Endothelial cell (in vitro differentiated cells): ENCODE measurements around the gene MRPL17. TPM values are rescaled to one million over a fixed set of nuclear protein-coding genes. Genes with fewer than 3 reads are reported as not detected.

ENCODE experiments used
- DNase-seq: peaks from one replicate; pipeline ENCODE4 v3.0.0; 2021; ENCODE audit warnings: low spot score
- H3K27ac Mint-ChIP-seq: one replicate; pipeline ENCODE4 v1.8.0; 2021; ENCODE audit warnings: mixed read lengths, inconsistent platforms; ENCODE audit not compliant: unreplicated experiment
- H3K27me3 Mint-ChIP-seq: one replicate; pipeline ENCODE4 v1.8.0; 2021; ENCODE audit warnings: mild to moderate bottlenecking, moderate library complexity, mixed read lengths, inconsistent platforms; ENCODE audit not compliant: unreplicated experiment
- H3K36me3 Mint-ChIP-seq: one replicate; pipeline ENCODE4 v1.8.0; 2021; ENCODE audit warnings: mild to moderate bottlenecking, low read depth, mixed read lengths, inconsistent platforms; ENCODE audit not compliant: unreplicated experiment
- H3K4me1 Mint-ChIP-seq: one replicate; pipeline ENCODE4 v1.8.0; 2021; ENCODE audit warnings: mild to moderate bottlenecking, mixed read lengths, inconsistent platforms; ENCODE audit not compliant: unreplicated experiment
- H3K4me3 Mint-ChIP-seq: one replicate; pipeline ENCODE4 v1.8.0; 2021; ENCODE audit warnings: mild to moderate bottlenecking, mixed read lengths, inconsistent platforms; ENCODE audit not compliant: unreplicated experiment
- H3K9me3 Mint-ChIP-seq: one replicate; pipeline ENCODE4 v1.8.0; 2021; ENCODE audit warnings: mixed read lengths, inconsistent platforms; ENCODE audit not compliant: unreplicated experiment
- CTCF ChIP-seq: fragments of 200-600 bp; sonication (generic); IDR thresholded peaks from one replicate; pipeline ENCODE4 v1.5.0; 2021; ENCODE audit warnings: antibody characterized with exemption; ENCODE audit not compliant: unreplicated experiment
- total RNA-seq: library from RNA; stranded (reverse); fragmentation: NEBNext Ultra II Directional; extraction: Animal tissue kit (Norgen Biotek cat#: 25700); gene quantifications from one replicate; pipeline ENCODE4 v1.2.1, GENCODE V29; 2021; ENCODE audit not compliant: unreplicated experiment

MRPL17 gene
- total RNA-seq, 1 donor from 2014 or later = 44.8 TPM

- no peak overlapping the region for H3K4me3 Mint-ChIP-seq
- H3K36me3 Mint-ChIP-seq = no peaks in the 10 kb centered on the region
- no peak for TF ChIP-seq CTCF
- H3K27ac Mint-ChIP-seq = no peak overlapping the region
- peaks cover 11% of the 10 kb centered on the region for H3K4me1 Mint-ChIP-seq
- no peaks in the 10 kb centered on the region for H3K9me3 Mint-ChIP-seq
- H3K27me3 Mint-ChIP-seq = peaks cover 4% of the 10 kb centered on the region
- no peak for DNase-seq
These were observed 28.7 kb downstream of the MRPL17 start for GRCh38 chr11:6654281-6655019.

- no peak for TF ChIP-seq CTCF
These were observed 29.5 kb downstream of the MRPL17 start for GRCh38 chr11:6653656-6654055.

GRCh38 chr11:6653097-6653496, 30.0 kb downstream of the MRPL17 start:
- no peak overlapping the region for H3K27ac Mint-ChIP-seq
- no peak overlapping the region for H3K4me3 Mint-ChIP-seq
- no peaks in the 10 kb centered on the region for H3K36me3 Mint-ChIP-seq
- TF ChIP-seq CTCF = no peak
- H3K9me3 Mint-ChIP-seq = no peaks in the 10 kb centered on the region
- H3K27me3 Mint-ChIP-seq = peaks cover 4% of the 10 kb centered on the region
- no peak for DNase-seq
- peaks cover 11% of the 10 kb centered on the region for H3K4me1 Mint-ChIP-seq

More at GRCh38 chr11:6653656-6654055, 29.5 kb downstream of the MRPL17 start:
- DNase-seq = no peak
- Mint-ChIP-seq H3K36me3 (no peaks in the 10 kb centered on the region), H3K4me3 (no peak overlapping the region), H3K9me3 (no peaks in the 10 kb centered on the region), H3K27ac (no peak overlapping the region), H3K27me3 (peaks cover 4% of the 10 kb centered on the region), H3K4me1 (peaks cover 11% of the 10 kb centered on the region)

- peaks cover 9% of the 10 kb centered on the region for H3K4me1 Mint-ChIP-seq
- peaks cover 4% of the 10 kb centered on the region for H3K27me3 Mint-ChIP-seq
- no peak for DNase-seq
- H3K4me3 Mint-ChIP-seq = no peak overlapping the region
- H3K9me3 Mint-ChIP-seq = no peaks in the 10 kb centered on the region
- H3K36me3 Mint-ChIP-seq = no peaks in the 10 kb centered on the region
- TF ChIP-seq CTCF = no peak
- H3K27ac Mint-ChIP-seq = no peak overlapping the region
These were observed 31.0 kb downstream of the MRPL17 start for GRCh38 chr11:6652182-6652581.

- Mint-ChIP-seq H3K36me3 (no peaks in the 10 kb centered on the region), H3K4me3 (no peak overlapping the region), H3K9me3 (no peaks in the 10 kb centered on the region), H3K27ac (no peak overlapping the region), H3K4me1 (no peaks in the 10 kb centered on the region), H3K27me3 (no peaks in the 10 kb centered on the region)
- DNase-seq = no peak
- TF ChIP-seq CTCF = no peak
These were observed 32.2 kb downstream of the MRPL17 start for GRCh38 chr11:6650980-6651379.
